Lung (tissue), 12 donors: ENCODE results near the gene DNAH12. TPM values are rescaled to one million over a fixed set of nuclear protein-coding genes. Genes with fewer than 3 reads are reported as not detected.
A peak's percentile ranks its signal among the peaks of the same experiment; 100 is the strongest.

Experiments used
- ATAC-seq: fragments of 200-7000 bp; cut with Tn5 transposase; one replicate; pipeline ENCODE4 v1.9.1; 2020; ENCODE audit warnings: moderate number of reproducible peaks; ENCODE audit not compliant: insufficient read depth, low FRiP score
- DNase-seq, 3 donors: peaks; one replicate each; pipeline ENCODE4 v3.0.0-alpha.2; 2013 to 2017
- H3K27ac ChIP-seq, 2 donors: one replicate each; pipeline ENCODE4 v1.5.1; 2013; ENCODE audit warnings: mild to moderate bottlenecking in 2 of 2, moderate library complexity in 2 of 2, control low read depth in 1 of 2, inconsistent platforms in 1 of 2, low read depth in 1 of 2, low read length in 1 of 2
- H3K27me3 ChIP-seq, 3 donors: one replicate each; pipeline ENCODE4 v1.5.1; 2013; ENCODE audit warnings: low read length in 2 of 3; ENCODE audit not compliant: control insufficient read depth in 3 of 3, insufficient read depth in 3 of 3
- H3K36me3 ChIP-seq, 4 donors: one replicate each; pipeline ENCODE4 v1.5.1; 2013; ENCODE audit warnings: low read length in 4 of 4, mild to moderate bottlenecking in 1 of 4, moderate library complexity in 1 of 4; ENCODE audit not compliant: control insufficient read depth in 4 of 4, insufficient read depth in 4 of 4
- H3K4me1 ChIP-seq, 5 donors: one replicate each; pipeline ENCODE4 v1.5.1; 2013; ENCODE audit warnings: low read length in 5 of 5, mild to moderate bottlenecking in 2 of 5, moderate library complexity in 1 of 5; ENCODE audit not compliant: control insufficient read depth in 5 of 5, insufficient read depth in 5 of 5
- H3K4me3 ChIP-seq: one replicate; pipeline ENCODE4 v1.5.1; 2013; ENCODE audit warnings: mild to moderate bottlenecking, control low read depth, moderate library complexity
- H3K9ac ChIP-seq, 2 donors: one replicate each; pipeline ENCODE4 v1.5.1; 2013; ENCODE audit warnings: low read length in 2 of 2, control low read depth in 1 of 2; ENCODE audit not compliant: insufficient read depth in 1 of 2
- H3K9me3 ChIP-seq, 4 donors: one replicate each; pipeline ENCODE4 v1.5.1; 2013; ENCODE audit warnings: low read length in 3 of 4, mild to moderate bottlenecking in 1 of 4, moderate library complexity in 1 of 4; ENCODE audit not compliant: control insufficient read depth in 4 of 4, insufficient read depth in 3 of 4
- WGBS, 2 donors: extraction: QIAGEN DNeasy Blood & Tissue Kit; methylation state at CpG; one replicate each; pipeline ENCODE4 v1.1.7; 2013; 5-methylcytosine and 5-hydroxymethylcytosine counted together
- polyA plus RNA-seq, 2 donors: library from polyadenylated mRNA; stranded (reverse); fragments of 200-250 nt; gene quantifications; one replicate each; pipeline ENCODE4 v1.2.1, GENCODE V29; 2013
- total RNA-seq, 2 donors: library from RNA; depleted of rRNA in 1 of 2; stranded (reverse); fragments of >200 nt in 1 of 2; gene quantifications; one replicate each; pipeline ENCODE4 v1.2.1, GENCODE V29; 2014 to 2021
- TF ChIP-seq, protein P1 (sequence below): IDR thresholded peaks from 2 replicates; pipeline ENCODE4 v1.5.1; 2012; ENCODE audit warnings: mild to moderate bottlenecking; ENCODE audit errors: control extremely low read depth, extremely low read depth
- donor health status: control.
- donor health status: control.
- donor health status: Bipolar disorder and iron deficiency.
- donor health status: healthy.
- donor health status: DM: yes; HTN: yes; CAD: no.

DNAH12 gene
- total and polyA plus RNA-seq, 4 donors: 3.3 to 37.8 (median 10.7) TPM

DNA sequence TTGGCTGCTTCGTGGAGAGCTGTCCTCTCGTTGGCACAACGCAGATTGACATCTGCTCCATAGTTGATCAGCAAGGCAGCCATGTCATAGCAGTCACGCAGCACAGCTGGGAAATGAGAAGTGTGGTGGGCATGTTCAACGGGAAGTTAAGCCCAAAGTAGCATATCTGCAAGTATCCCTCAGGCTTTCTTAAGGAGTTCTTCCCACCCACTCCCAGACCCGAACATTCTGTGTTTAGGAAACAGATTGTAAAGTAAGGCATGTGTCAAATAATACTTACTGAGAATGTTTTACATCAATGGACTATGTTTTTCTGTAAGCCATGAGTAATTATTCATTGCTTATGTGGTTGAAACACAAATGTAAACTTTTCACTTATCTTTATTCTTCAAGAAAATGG is 260.8 kb downstream of the DNAH12 start:
- Histone ChIP-seq H3K4me3 (no peak overlapping the region), H3K27ac (no peak overlapping the region), H3K27me3 (no peaks in the 10 kb centered on the region), H3K4me1 (peaks cover 0 to 4% (median 0%) of the 10 kb centered on the region in 5 donors), H3K36me3 (peaks cover 0 to 5% (median 0%) of the 10 kb centered on the region in 4 donors), H3K9ac (no peak overlapping the region), H3K9me3 (no peaks in the 10 kb centered on the region)
- 66 to 69% methylated on average over 6 of the region's 6 CpGs for WGBS, 2 donors
- TF ChIP-seq, protein P1, sequence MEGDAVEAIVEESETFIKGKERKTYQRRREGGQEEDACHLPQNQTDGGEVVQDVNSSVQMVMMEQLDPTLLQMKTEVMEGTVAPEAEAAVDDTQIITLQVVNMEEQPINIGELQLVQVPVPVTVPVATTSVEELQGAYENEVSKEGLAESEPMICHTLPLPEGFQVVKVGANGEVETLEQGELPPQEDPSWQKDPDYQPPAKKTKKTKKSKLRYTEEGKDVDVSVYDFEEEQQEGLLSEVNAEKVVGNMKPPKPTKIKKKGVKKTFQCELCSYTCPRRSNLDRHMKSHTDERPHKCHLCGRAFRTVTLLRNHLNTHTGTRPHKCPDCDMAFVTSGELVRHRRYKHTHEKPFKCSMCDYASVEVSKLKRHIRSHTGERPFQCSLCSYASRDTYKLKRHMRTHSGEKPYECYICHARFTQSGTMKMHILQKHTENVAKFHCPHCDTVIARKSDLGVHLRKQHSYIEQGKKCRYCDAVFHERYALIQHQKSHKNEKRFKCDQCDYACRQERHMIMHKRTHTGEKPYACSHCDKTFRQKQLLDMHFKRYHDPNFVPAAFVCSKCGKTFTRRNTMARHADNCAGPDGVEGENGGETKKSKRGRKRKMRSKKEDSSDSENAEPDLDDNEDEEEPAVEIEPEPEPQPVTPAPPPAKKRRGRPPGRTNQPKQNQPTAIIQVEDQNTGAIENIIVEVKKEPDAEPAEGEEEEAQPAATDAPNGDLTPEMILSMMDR: no peak
- DNase-seq: peak in 2 of 3 donors; percentile 8
- no peak for ATAC-seq

DNA sequence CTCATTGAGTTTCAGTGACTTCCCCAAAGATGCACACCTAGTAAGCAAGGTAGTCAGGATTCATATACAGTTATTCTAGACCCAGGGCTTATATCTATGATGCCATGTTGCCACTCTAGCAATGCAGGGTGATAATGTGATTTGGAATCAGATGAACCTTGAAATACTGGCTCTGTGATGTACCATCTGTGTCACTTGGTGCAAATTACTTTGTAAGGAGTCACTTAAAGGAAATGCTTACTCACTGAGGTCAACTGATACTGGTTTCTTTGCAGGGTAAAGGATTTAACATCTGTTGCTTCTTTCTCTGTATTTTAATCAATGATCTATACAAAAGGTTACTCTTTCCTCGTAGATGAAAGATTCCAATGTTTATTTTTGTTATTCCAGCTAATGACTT is 262.4 kb downstream of the DNAH12 start:
- no peak for ATAC-seq
- no peak overlapping the region for H3K9ac ChIP-seq
- no peak for DNase-seq
- H3K27ac ChIP-seq: peak overlapping the region in 1 of 2 donors; percentile 33
- no peak overlapping the region for H3K4me3 ChIP-seq
- H3K9me3 ChIP-seq: no peaks in the 10 kb centered on the region
- TF ChIP-seq, protein P1: no peak
- peaks cover 0 to 4% (median 0%) of the 10 kb centered on the region in 5 donors for H3K4me1 ChIP-seq
- 35 to 38% methylated on average over 1 of the region's 1 CpG for WGBS, 2 donors
- peaks cover 0 to 5% (median 0%) of the 10 kb centered on the region in 4 donors for H3K36me3 ChIP-seq
- H3K27me3 ChIP-seq: no peaks in the 10 kb centered on the region

DNA sequence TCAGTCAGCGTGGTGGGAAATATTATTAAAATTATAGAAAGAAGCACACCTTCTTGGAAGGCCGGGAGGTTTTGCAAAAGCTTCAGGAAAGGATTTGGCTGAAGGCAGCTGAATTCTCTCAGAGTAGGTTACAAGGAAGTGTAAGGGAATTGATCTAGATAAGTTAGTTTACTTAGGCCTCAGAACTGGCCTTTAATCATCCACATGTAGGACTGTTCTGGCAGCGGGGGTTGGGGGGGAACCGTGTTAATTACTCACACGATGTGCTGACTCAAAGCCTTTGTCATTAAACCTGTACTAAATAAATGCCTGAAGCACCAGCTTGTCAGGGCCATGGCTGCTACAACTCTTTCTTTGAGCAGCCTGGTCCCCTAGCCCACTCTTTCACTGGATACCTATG is 264.5 kb downstream of the DNAH12 start:
- Histone ChIP-seq H3K9me3 (no peaks in the 10 kb centered on the region), H3K27me3 (no peaks in the 10 kb centered on the region), H3K36me3 (peaks cover 0 to 8% (median 1%) of the 10 kb centered on the region in 4 donors), H3K4me1 (peaks cover 0 to 4% (median 0%) of the 10 kb centered on the region in 5 donors), H3K9ac (no peak overlapping the region), H3K27ac (no peak overlapping the region), H3K4me3 (no peak overlapping the region)
- TF ChIP-seq, protein P1: no peak
- DNase-seq (no peak), ATAC-seq (no peak)
- 91% methylated on average over 5 of the region's 5 CpGs for WGBS, 2 donors

DNA sequence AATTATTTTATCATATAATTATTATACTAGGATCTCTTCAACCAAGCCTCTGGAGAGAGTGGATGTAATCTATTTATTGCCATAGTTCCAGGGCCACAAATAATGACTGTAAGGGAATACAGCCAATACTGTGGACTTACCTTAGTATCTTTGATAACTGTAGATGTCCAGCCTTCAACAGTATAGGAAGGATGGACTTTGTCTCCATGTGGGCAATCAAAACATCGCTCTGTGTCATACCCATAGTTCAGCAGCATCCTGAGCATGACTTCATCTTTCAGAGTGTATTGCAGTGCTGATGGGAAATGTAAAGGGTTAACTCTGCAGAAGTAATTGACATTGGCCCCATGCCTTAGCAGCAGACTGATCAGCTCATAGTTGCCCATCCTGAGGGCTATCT is 265.9 kb downstream of the DNAH12 start:
- Histone ChIP-seq H3K27ac (no peak overlapping the region), H3K27me3 (no peaks in the 10 kb centered on the region), H3K36me3 (peaks cover 0 to 12% (median 3%) of the 10 kb centered on the region in 4 donors), H3K9me3 (no peaks in the 10 kb centered on the region), H3K4me1 (peaks cover 0 to 3% (median 0%) of the 10 kb centered on the region in 5 donors), H3K4me3 (no peak overlapping the region), H3K9ac (no peak overlapping the region)
- WGBS, 2 donors: 91 to 96% methylated on average over 1 of the region's 1 CpG
- TF ChIP-seq, protein P1: no peak
- no peak for ATAC-seq
- no peak for DNase-seq
